Stimulated activated memory B cell treated with anti-CD40 and anti-IgM and Interleukin-4, amounts not matched to agents 10 μg/mL and 1 μg/mL and 100 μg/mL, for 72 hours (primary cell): ENCODE measurements around the gene NRG3.

Experiments used
- ATAC-seq: fragments of 150-1000 bp; cut with Tn5 transposase; 2 replicates; pipeline ENCODE4 v1.10.0; 2021
- H3K27ac Mint-ChIP-seq: one replicate; pipeline ENCODE4 v1.8.0; 2022; ENCODE audit warnings: mild to moderate bottlenecking, mixed read lengths
- H3K27me3 Mint-ChIP-seq: one replicate; pipeline ENCODE4 v1.8.0; 2022; ENCODE audit warnings: mixed read lengths
- H3K36me3 Mint-ChIP-seq: one replicate; pipeline ENCODE4 v1.8.0; 2022; ENCODE audit warnings: mixed read lengths
- H3K4me1 Mint-ChIP-seq: one replicate; pipeline ENCODE4 v1.8.0; 2022; ENCODE audit warnings: mixed read lengths
- H3K4me3 Mint-ChIP-seq: one replicate; pipeline ENCODE4 v1.8.0; 2022; ENCODE audit warnings: mild to moderate bottlenecking, moderate library complexity, mixed read lengths
- H3K9me3 Mint-ChIP-seq: one replicate; pipeline ENCODE4 v1.8.0; 2022; ENCODE audit warnings: mixed read lengths

Gene NRG3

DNA sequence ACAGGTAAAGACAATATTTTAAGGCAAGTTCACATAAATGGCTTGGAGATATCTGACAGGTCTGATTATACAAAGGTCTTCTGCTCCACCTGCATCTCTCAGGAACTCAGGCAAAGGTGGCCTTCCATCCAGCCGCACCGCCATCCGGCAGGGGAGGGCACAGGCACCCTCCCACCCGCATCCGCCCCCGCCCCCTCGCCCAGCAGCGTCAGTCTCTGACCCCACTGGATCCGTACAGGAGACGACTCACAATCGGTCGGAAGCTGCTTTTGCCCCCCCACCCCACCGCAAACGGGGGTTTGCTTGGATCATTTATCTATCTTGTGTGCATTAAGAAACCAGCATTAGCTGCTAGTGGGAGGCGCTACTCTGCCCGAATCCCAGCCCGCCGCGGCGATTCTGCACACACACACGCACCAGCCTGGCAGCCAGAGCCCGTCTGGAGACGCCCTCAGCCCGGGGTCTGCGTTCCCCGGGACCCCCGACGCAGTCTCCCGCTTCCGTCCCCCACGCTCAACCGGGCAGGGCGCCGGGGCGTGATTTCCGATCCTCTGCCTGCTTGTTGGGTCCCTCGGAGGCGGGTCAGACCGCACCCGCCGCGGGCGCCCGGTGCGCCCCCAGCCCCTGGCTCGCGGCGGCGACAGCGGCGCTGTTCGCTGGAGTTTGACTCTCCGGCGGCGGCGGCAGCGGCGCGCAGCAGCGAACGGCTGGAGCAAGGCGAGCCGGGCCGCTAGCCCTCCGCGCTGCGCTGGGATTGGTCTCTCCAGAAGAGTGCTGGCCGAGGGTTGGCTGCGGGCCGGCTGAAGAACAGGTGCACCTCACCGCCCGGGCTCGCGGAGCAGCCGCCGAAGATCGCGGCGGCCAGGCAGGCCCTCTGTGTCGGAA lies 820 bp upstream of the NRG3 start:
- Mint-ChIP-seq H3K4me1 (peaks cover 11% of the 10 kb centered on the region), H3K27ac (no peak overlapping the region), H3K4me3 (no peak overlapping the region), H3K36me3 (no peaks in the 10 kb centered on the region), H3K9me3 (peaks cover 6% of the 10 kb centered on the region), H3K27me3 (peaks cover 52% of the 10 kb centered on the region)
- no peak for ATAC-seq

DNA sequence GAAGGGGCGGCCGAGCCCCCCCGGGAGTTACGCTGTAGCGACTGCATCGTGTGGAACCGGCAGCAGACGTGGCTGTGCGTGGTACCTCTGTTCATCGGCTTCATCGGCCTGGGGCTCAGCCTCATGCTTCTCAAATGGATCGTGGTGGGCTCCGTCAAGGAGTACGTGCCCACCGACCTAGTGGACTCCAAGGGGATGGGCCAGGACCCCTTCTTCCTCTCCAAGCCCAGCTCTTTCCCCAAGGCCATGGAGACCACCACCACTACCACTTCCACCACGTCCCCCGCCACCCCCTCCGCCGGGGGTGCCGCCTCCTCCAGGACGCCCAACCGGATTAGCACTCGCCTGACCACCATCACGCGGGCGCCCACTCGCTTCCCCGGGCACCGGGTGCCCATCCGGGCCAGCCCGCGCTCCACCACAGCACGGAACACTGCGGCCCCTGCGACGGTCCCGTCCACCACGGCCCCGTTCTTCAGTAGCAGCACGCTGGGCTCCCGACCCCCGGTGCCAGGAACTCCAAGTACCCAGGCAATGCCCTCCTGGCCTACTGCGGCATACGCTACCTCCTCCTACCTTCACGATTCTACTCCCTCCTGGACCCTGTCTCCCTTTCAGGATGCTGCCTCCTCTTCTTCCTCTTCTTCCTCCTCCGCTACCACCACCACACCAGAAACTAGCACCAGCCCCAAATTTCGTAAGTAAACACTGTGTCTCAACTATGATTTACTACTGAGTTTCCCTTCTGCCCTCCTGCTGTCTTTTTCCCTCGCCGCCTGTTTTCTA lies 666 bp downstream of the NRG3 start:
- peak overlapping the region; percentile 13 for H3K4me3 Mint-ChIP-seq
- no peak for ATAC-seq

GRCh38 chr10:81876253-81877077 lies 1.5 kb downstream of the NRG3 start:
- Mint-ChIP-seq H3K27ac (no peak overlapping the region), H3K4me3 (peak overlapping the region; percentile 13), H3K27me3 (peaks cover 52% of the 10 kb centered on the region), H3K9me3 (peaks cover 6% of the 10 kb centered on the region), H3K36me3 (no peaks in the 10 kb centered on the region), H3K4me1 (peaks cover 11% of the 10 kb centered on the region)
- ATAC-seq: no peak

More for the DNA sequence above, 666 bp downstream of the NRG3 start:
- H3K27ac Mint-ChIP-seq: no peak overlapping the region
- no peaks in the 10 kb centered on the region for H3K36me3 Mint-ChIP-seq
- H3K4me1 Mint-ChIP-seq: peaks cover 11% of the 10 kb centered on the region
- peaks cover 6% of the 10 kb centered on the region for H3K9me3 Mint-ChIP-seq
- H3K27me3 Mint-ChIP-seq: peaks cover 52% of the 10 kb centered on the region

- Mint-ChIP-seq H3K27me3 (peaks cover 47% of the 10 kb centered on the region), H3K27ac (no peak overlapping the region), H3K36me3 (no peaks in the 10 kb centered on the region), H3K9me3 (peaks cover 4% of the 10 kb centered on the region), H3K4me3 (no peak overlapping the region), H3K4me1 (peaks cover 11% of the 10 kb centered on the region)
- ATAC-seq: no peak
Measured at GRCh38 chr10:81877596-81877995, 2.6 kb downstream of the NRG3 start.

GRCh38 chr10:81882011-81882410 lies 7.0 kb downstream of the NRG3 start:
- Mint-ChIP-seq H3K27me3 (peaks cover 18% of the 10 kb centered on the region), H3K4me3 (no peak overlapping the region), H3K27ac (no peak overlapping the region), H3K4me1 (no peaks in the 10 kb centered on the region), H3K36me3 (no peaks in the 10 kb centered on the region), H3K9me3 (no peaks in the 10 kb centered on the region)
- ATAC-seq: no peak

DNA sequence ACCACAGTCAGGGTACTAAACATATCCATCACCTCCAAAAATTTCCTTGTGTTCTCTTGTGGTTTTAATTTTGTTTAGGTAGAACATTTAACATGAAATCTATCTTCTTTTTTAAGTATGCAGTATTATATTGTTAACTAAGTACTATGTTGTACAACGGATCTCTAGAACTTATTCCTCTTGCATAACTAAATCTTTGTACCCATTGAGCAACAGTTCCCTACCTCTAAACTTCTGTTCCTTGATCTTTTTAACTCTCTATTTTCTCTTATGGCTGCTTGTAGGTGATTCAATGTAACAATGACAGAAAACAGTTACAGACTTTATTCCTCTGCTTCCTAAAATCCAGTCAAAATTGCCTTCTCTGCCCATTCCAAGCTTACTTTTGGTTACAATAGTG lies 9.9 kb downstream of the NRG3 start:
- Mint-ChIP-seq H3K9me3 (peaks cover 4% of the 10 kb centered on the region), H3K27ac (no peak overlapping the region), H3K4me1 (no peaks in the 10 kb centered on the region), H3K4me3 (no peak overlapping the region), H3K36me3 (no peaks in the 10 kb centered on the region), H3K27me3 (no peaks in the 10 kb centered on the region)
- ATAC-seq: no peak

DNA sequence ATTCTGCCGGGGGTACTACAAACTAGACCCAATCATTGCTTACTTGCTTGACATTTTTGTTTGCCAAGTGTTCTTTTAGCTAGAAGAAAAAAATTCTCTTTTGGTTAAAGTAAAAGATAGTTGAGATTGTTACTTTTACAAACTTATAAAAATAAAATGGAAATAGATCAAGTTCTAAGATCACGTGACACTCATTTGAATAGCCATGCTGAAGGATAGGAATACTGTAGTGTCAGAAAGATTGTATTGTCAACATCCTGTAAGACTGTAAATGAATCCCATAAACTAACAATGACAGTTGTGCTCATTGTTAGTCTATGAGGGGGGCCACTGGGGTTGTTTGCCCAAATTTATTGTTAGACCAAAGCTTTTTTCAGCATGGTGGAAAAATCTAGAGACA lies 10.5 kb downstream of the NRG3 start:
- Mint-ChIP-seq H3K4me1 (no peaks in the 10 kb centered on the region), H3K36me3 (no peaks in the 10 kb centered on the region), H3K27ac (no peak overlapping the region), H3K9me3 (peaks cover 4% of the 10 kb centered on the region), H3K4me3 (no peak overlapping the region), H3K27me3 (no peaks in the 10 kb centered on the region)
- ATAC-seq: no peak

DNA sequence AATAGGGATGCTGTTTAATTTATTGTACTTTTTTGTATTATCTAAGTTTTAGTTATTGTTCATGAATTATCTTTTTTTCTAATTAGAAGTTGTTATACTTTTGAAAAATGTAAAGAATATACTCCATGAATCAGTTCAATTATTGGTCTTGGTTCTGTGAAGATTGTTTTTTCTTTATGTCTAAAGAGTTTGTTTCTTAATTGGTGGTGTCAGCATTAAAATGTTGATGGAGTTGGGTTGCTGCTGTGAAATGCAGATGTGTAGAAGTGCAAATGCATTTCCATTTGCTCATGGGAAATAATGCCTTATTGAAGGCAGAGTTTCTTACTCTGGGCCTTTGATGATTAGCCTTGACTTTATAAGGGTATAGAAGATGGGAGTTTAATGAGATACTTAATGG lies 11.9 kb downstream of the NRG3 start:
- Mint-ChIP-seq H3K4me1 (no peaks in the 10 kb centered on the region), H3K27me3 (no peaks in the 10 kb centered on the region), H3K36me3 (no peaks in the 10 kb centered on the region), H3K9me3 (peaks cover 8% of the 10 kb centered on the region), H3K4me3 (no peak overlapping the region), H3K27ac (no peak overlapping the region)
- no peak for ATAC-seq

DNA sequence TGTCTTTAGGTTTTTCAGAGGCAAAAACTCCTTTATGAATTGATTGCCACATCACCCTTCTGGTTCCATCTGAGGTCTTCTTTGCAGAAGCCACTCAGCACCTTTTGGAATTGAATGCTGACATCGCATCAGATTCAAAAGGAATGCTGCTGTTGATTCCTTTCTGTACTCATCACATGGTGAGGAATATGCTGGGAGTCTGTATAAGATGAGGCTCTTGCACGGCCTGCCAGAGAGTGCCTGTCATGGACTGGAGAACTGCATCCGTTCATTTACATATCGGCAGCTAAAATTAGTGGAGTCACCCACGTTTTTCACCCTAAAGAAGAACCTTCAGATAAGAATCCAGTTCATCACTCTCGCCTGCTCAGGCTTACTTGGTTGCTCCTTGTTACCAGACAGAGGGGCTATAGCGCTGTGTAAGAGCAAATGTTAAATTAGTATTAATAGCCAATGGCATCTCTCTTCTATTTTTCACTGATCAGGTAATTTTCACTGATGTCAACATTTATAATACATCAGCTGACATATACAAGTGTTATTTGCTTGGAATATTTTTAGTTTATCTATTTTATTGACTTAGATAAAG lies 14.3 kb downstream of the NRG3 start:
- no peak overlapping the region for H3K27ac Mint-ChIP-seq
- no peak for ATAC-seq
- no peaks in the 10 kb centered on the region for H3K4me1 Mint-ChIP-seq
- peaks cover 8% of the 10 kb centered on the region for H3K9me3 Mint-ChIP-seq
- no peaks in the 10 kb centered on the region for H3K27me3 Mint-ChIP-seq
- H3K4me3 Mint-ChIP-seq: no peak overlapping the region
- no peaks in the 10 kb centered on the region for H3K36me3 Mint-ChIP-seq

DNA sequence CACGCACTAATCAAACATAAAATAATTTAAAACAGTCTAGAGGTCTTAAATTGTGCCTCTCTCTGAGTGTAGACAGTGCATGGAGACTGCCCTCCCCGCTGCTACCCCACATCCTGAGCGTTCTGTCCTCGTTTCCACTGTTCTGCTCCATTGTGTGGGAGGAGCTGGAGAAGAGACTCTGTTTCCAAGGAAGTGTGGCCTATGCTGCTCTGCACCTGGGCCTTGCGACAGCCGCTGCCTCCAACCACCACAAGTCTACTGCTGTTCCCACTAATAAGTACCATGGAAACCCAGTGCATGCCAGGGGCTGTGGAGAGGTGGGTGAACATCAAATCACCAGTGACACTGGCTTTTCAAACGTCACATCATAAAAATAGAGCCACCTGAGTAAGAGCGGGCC lies 19.6 kb downstream of the NRG3 start:
- no peak overlapping the region for H3K27ac Mint-ChIP-seq
- peaks cover 9% of the 10 kb centered on the region for H3K9me3 Mint-ChIP-seq
- H3K4me3 Mint-ChIP-seq: no peak overlapping the region
- peak; percentile 31 for ATAC-seq
- no peaks in the 10 kb centered on the region for H3K27me3 Mint-ChIP-seq
- H3K36me3 Mint-ChIP-seq: no peaks in the 10 kb centered on the region
- no peaks in the 10 kb centered on the region for H3K4me1 Mint-ChIP-seq

- no peak for ATAC-seq
- no peaks in the 10 kb centered on the region for H3K27me3 Mint-ChIP-seq
- H3K4me3 Mint-ChIP-seq: no peak overlapping the region
- no peaks in the 10 kb centered on the region for H3K36me3 Mint-ChIP-seq
- no peaks in the 10 kb centered on the region for H3K4me1 Mint-ChIP-seq
- H3K27ac Mint-ChIP-seq: no peak overlapping the region
- H3K9me3 Mint-ChIP-seq: peaks cover 5% of the 10 kb centered on the region
Measured at GRCh38 chr10:81898518-81898917, 23.5 kb downstream of the NRG3 start.

DNA sequence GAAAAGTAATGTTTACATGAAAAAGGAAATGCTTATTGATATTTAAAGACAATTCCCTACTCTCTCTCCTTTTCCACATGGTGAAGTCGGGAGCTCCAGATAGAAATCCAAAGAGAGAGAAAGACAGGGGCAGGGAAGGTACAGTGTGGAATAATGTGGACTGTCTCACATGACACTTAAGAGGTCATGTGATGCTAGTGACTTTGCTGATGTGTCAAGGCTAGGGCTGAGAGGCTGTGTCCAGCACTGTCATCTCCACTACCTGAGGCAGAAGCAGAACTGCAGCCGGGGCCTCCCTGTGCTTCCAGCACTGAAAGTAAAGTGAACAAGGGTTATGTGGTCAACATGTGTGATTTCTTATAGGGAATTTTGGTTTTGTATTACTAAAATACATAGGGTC lies 26.0 kb downstream of the NRG3 start:
- Mint-ChIP-seq H3K27me3 (no peaks in the 10 kb centered on the region), H3K36me3 (no peaks in the 10 kb centered on the region), H3K4me3 (no peak overlapping the region), H3K27ac (no peak overlapping the region), H3K4me1 (no peaks in the 10 kb centered on the region), H3K9me3 (peaks cover 5% of the 10 kb centered on the region)
- ATAC-seq: no peak

DNA sequence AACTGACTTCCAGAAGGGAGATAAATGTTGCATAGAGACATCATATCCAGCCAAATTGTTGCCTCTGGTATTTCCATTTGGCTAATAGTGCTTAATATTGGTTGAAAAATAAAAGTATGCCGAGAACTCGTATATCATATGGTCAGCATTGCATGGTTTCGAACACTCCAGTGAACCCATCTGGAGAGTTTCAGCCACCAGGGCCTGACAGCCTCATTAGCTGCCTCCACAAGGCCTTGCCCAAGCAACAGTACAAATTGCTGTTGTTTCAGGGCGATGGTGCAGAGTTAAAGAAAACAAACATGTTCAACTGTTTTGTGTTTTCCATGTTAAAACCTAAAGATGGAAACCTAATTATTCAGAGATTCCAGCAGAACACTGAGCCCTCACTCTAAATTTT lies 28.5 kb downstream of the NRG3 start:
- ATAC-seq: no peak
- H3K27me3 Mint-ChIP-seq: no peaks in the 10 kb centered on the region
- H3K27ac Mint-ChIP-seq: no peak overlapping the region
- peaks cover 5% of the 10 kb centered on the region for H3K9me3 Mint-ChIP-seq
- no peak overlapping the region for H3K4me3 Mint-ChIP-seq
- no peaks in the 10 kb centered on the region for H3K36me3 Mint-ChIP-seq
- no peaks in the 10 kb centered on the region for H3K4me1 Mint-ChIP-seq

DNA sequence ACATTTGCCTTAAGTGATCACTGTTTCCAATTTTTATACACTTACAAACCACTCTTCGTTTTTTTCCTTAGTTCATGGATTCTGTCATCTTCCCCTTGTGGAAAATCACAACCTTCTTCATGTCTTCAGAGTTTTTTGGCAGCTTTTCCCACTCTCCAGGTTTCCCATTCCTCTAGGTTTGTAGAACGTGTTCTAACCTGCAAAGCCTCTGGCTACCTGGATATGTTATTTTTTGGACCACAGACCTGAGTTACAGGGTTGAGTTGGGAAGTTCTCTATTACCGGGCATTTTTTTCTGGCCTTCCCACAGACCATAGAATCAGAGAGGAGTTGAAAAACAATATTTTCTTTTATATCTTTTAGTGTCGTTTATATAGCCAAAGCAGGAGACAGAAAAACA lies 30.2 kb downstream of the NRG3 start:
- no peaks in the 10 kb centered on the region for H3K36me3 Mint-ChIP-seq
- H3K4me1 Mint-ChIP-seq: no peaks in the 10 kb centered on the region
- H3K4me3 Mint-ChIP-seq: no peak overlapping the region
- H3K9me3 Mint-ChIP-seq: peaks cover 9% of the 10 kb centered on the region
- H3K27ac Mint-ChIP-seq: no peak overlapping the region
- no peak for ATAC-seq
- H3K27me3 Mint-ChIP-seq: no peaks in the 10 kb centered on the region

DNA sequence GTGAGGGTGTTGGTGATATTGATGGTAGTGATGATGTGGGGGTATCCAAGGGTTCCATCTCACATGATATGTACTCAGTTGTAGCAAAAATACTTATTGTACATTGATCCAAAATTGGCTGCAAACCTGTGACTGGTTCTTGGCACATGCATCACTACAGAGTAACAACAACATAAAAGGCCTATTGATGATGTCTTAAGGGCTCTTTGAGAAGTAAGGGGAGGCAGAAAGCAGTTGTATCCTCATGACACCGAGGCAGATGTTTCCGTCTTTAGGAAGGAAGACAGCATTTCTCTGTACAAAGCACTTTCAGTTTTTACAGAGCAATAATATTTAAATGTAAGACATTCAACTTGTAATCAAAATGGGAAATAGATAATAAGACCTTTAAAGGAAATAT lies 34.5 kb downstream of the NRG3 start:
- no peak for ATAC-seq
- H3K27ac Mint-ChIP-seq: no peak overlapping the region
- H3K4me3 Mint-ChIP-seq: no peak overlapping the region
- no peaks in the 10 kb centered on the region for H3K36me3 Mint-ChIP-seq
- peaks cover 18% of the 10 kb centered on the region for H3K9me3 Mint-ChIP-seq
- no peaks in the 10 kb centered on the region for H3K4me1 Mint-ChIP-seq
- no peaks in the 10 kb centered on the region for H3K27me3 Mint-ChIP-seq
